ENCODE results near the gene AKAP8L.

AKAP8L gene

DNA sequence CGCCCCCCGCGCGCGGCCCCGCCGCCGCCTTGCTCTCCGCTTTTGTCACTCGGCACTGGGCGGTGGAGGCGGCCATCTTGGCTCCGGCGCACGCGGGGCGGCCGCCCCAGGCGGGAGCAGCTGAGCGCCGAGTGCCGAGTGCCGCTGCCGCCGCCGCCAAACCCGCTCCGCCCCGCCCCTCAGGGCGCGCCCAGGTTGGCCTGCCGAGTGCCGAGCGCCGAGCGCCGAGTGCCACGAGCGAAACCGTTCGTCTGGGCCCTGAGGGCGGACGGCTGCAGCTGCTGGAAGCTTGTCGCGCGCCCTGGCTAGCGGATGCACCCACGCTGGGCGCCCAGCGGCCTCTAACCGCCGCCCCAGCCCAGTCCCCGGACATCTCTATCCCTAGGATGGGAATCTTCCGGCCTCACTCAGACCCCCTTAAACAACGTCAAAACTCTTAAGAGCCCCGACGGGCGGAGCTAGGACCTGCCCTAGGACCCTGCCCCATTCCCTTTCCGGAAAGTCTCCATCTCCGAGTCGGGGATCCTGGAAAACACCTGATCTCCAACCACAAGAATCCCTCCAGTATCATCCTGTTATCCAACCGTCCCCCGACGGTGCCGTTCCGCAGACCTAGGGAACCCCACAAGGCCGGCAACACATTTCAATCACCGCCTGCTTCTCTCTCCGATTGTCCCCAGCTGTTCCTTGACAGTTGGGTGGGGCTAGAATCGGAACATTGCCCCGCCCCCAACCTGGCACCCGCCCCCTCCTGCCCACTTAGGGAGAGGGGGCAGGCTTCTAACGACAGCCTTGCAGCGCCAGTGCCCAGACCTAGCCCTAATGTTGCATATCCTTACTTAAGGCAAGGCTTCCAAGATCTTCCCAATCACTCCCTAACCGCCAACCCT lies 14.1 kb upstream of the AKAP8L start:
- DNase-seq, result peak; percentile 72

DNA sequence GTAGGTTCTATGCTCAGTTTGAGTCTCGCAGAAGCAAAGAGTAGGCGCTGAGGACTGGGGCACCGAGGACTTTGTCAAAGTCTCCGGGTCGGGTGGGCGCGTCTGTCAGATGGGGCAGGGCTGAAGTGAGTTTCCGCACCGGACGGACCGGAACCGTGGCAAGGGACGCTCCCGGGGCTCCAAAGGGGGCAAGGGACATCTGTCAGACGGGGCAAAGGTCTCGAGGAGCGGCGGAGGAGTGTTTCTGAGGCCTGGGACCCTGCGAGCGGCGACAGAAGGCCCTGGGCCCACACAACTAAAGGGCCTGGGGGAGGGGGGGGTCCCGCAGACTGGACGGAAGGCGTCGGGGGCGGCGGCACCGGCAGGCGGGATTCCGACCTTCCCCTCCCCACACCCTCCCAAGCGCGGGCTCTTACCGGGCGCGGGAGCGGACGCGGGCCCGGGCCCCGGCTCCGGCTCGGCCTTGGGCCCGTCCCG lies 13.3 kb upstream of the AKAP8L start:
- DNase-seq, result no peak

DNA sequence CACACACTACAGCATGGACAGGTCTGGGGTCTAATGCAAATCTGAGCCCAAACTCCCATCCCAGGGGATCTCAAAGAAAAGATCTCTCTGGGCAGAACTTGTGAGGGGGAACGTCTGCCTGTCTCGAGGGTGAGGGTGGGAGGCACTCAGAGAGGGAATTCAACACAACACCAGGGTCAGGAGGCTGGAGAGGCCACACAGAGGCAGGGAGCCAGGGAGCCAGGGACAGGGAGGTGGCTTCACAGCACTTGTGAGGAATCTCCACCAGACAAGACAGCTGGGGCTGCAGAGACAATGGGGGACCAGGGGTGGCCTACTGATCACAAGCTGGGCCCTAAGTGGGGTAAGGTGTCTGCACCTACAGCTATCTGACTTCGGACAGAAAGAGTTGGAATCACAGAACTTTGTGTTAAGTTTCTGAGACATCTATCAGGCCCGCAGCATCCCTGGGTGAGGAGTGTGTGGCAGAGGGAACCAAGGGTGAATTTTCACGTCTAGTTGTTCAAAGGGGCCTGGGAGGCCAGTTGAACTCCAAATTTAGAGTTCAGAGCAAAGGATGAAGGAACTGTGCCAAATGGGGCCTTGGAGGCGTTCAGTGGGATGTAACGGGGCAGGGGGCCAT lies 12.7 kb upstream of the AKAP8L start:
- no peak for DNase-seq

- DNase-seq, result no peak
These were observed 11.8 kb upstream of the AKAP8L start for GRCh38 chr19:15430526-15431120.

GRCh38 chr19:15429825-15430467 lies 11.2 kb upstream of the AKAP8L start:
- DNase-seq, result no peak

GRCh38 chr19:15428956-15429824 lies 10.4 kb upstream of the AKAP8L start:
- DNase-seq, result no peak

GRCh38 chr19:15427991-15428471 lies 9.2 kb upstream of the AKAP8L start:
- DNase-seq, result no peak

GRCh38 chr19:15427350-15427700 lies 8.5 kb upstream of the AKAP8L start:
- DNase-seq, result no peak

DNA sequence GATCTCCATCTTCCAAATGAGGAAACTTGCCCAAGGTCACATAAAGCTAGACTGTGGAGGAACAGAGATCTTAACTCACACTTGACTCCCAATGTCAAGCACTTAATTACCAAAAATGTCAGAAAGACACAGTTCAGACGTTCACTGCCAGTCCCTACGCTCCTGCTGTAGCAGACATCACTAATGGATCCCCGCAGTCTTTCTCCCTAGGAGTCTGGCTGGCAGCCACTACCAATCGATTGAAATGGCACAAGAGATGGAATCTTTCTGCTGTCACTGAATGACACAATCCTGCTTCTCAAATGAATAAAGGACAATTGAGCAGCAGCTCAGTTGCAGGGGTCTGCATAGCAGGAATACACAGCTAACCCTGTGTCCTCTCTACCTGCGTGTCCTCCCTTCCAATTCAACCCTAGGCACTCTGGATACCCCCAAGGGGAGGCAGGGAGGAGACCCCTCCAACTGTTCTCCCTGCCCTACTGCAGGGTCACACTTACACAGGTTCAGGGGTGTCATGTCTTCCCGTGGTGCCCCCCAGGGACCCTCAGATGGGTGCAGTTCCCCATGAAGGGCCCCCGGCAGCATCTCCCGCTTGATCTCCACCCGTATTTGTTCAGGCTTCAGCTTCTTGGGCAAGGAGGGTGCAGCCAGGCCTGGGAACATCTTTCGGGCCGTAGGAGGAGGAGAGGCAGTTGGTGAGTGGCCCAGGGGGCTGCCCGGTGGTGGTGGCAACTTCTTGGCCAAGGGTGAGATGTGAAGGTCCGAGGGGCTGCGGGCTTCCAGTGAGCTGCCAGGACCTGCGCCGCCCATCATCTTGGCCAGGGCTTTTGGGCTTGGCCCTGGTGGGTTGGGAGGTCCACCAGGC lies 7.9 kb upstream of the AKAP8L start:
- DNase-seq, result no peak

DNA sequence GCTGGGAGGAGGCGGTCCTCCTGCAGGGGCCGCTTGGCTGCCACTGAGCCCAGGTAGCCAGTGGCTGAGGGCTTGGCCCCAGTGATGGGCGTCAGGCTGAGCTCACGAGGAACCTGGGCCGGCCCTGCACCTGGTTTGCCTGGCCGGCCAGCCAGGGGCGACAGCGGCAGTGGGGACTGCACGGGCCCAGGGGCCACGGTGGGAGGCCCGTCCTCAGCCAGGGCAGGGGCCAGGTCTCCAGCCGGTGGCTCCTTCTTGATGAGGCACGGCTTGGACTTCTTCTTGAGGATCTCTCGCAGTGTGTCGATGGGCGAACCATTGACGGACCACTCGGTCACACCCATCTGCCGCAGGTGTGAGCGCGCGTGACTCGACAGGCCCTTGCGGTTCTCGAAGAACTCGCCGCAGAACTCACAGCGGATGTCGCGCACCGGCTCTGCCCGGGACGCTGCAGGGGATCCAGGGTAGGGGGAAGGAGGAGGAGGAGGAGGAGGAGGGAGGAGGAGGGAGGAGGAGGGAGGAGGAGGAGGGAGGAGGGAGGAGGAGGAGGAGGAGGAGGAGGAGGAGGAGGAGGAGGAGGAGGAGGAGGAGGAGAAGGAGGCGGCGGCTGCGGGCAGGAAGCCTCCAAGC lies 6.6 kb upstream of the AKAP8L start:
- no peak for DNase-seq

GRCh38 chr19:15424692-15425272 lies 6.0 kb upstream of the AKAP8L start:
- no peak for DNase-seq

DNA sequence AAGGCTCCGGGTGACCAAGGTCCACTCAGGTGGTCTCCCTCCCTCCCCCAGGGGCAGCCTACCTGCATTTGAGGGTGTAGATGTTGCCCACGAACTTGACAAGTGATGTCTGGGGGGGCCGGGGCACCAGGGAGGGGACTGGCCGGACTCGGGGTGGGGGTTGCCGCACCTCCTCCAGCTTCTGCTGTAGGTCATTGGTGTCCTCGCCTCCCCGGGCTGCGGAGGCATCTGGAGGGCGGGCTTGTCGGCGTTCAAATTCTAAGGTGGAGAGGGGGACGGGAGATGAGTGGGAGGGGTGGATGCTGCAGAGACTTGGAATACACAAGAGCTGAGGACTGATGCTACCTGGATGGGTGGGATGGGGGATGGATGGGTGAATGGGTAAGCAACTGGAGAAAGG lies 5.3 kb upstream of the AKAP8L start:
- DNase-seq, result no peak

DNA sequence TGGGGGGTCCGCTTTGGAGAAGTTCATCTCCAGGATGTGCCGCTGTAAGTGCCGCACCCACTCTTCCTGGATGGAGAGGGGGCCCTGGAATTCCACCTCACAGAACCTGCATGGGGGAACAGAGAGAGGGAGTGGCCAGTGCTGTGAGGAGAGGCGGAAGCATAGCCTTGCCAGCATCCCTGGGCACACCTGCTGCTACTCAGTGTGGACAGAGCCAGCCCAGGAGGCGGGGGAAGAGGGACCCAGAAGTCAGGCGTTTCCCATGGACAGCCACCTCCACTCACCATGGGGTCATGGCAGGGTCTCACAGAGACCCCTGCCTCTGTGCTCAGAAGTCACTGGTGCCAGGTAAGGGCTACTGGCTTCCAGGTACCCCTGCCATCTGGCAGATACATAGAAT lies 4.3 kb upstream of the AKAP8L start:
- DNase-seq, result no peak

DNA sequence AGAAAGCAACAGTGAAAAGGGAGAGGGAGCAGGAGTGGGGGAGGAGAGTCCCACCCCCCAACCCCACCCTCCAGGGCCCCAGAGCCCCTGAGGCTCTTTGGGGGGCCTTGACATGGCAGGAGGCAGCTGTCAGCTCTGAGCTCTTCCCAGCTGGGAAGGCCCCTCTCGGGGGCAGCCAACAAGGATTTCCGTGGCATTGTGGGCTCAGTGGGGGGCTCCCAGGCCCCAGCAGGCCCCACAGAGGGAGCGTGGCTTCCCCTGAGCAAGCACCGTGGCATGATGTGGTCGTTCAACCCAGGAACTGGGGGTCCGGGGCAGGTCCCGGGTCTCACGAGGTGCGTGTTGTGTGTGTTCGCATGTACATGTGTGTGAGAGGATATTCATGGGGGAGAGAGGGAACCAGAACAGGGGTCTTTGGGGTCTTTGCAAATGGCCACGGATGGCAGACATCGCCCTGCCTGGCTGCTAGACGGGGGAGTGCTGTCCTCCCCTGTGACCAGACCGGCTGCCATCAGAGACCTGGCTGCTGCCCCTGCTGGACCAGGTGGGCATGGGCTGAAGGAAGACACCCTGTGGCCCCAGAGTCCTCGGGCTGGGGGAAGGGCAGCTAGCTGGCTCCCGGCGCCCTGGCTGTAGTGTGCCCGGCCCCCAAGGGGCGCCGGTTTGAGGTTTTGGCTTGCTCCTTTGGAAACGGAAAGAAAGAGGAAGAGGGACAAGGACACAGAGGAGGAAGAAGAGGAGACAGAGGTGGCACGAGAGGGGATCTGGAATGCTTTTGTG lies 3.7 kb upstream of the AKAP8L start:
- DNase-seq, result no peak

DNA sequence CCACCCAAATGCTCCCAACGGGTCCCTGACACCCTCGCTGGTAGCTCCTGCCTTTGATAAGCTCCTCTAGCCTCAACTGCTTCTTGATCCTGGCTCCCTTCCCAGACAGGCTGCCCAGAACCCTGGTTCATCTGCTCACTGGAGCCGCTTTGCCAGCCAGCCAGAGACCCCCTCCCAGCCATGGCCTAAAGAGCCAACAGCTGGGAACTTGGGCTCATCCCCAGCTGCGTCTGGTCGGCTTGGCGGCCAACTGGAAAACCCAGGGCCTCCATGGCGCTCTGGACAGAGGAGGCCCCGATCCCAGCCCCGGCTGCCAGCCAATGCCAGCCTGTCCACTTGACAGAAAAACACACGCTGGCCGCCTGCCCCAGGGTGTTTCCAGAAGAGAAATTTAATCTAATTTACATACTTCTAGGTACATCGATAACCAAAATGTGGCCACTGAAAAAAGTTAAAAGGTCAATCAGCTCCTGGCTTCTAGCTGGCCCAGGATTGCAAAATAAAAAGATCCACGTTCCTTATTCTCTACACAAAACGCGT lies 3.0 kb upstream of the AKAP8L start:
- DNase-seq, result no peak

- DNase-seq, result no peak
These were observed 2.4 kb upstream of the AKAP8L start for GRCh38 chr19:15421136-15421695.

DNA sequence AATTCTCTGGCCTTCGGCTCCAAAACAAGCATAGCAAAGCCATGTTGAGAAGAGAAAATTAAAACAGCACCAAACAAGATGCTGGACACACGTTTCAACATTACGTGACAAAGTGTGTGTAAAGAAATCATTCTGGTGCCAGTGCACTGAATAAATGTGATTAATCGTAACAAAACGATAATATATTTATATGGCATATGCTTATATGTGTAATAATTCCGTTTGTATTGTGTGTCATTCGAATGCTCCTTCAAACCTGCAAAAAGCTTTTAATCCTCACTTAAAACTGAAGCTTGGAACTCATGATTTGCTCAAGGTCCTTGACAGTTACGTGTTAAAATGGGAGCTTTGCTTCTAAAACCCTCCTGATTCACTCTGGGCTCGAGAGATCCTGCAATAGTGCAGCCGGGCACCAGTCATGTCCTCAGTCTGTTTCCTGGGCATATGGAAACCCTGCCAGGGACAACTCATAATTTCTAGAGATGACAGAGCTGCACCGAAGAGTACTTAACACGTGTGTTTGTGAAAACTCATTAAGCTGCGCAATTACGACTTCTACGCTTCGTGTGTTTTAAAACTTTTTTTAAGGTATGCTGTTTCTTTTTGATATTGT lies 731 bp upstream of the AKAP8L start:
- no peak for DNase-seq

- DNase-seq, result no peak
These were observed 583 bp downstream of the AKAP8L start for GRCh38 chr19:15418231-15418578.

GRCh38 chr19:15417699-15418098 lies 1.1 kb downstream of the AKAP8L start:
- no peak for DNase-seq
